Measurements from ENCODE around the gene MTMR3.

The MTMR3 gene

GRCh38 chr22:30021338-30021737 lies 138.4 kb downstream of the MTMR3 start:
- FAIRE-seq = no peak

GRCh38 chr22:30021881-30022619 lies 139.1 kb downstream of the MTMR3 start:
- DNase-seq (ENCODE audit: insufficient read length, low spot score) (no peak), FAIRE-seq (no peak)

More at GRCh38 chr22:30021338-30021737, 138.4 kb downstream of the MTMR3 start:
- DNase-seq (ENCODE audit: insufficient read length, low spot score) = no peak

- no peak for FAIRE-seq
These were observed 140.2 kb downstream of the MTMR3 start for GRCh38 chr22:30023099-30023660.

GRCh38 chr22:30024231-30024630 lies 141.3 kb downstream of the MTMR3 start:
- DNase-seq (ENCODE audit: insufficient read length, low spot score) (no peak), FAIRE-seq (no peak)

More at GRCh38 chr22:30023099-30023660, 140.2 kb downstream of the MTMR3 start:
- no peak for DNase-seq (ENCODE audit: insufficient read length, low spot score)

GRCh38 chr22:30025221-30025620 lies 142.2 kb downstream of the MTMR3 start:
- FAIRE-seq (no peak), DNase-seq (ENCODE audit: insufficient read length, low spot score) (no peak)

GRCh38 chr22:30026756-30027155 lies 143.8 kb downstream of the MTMR3 start:
- FAIRE-seq = no peak
- DNase-seq (ENCODE audit: insufficient read length, low spot score) = no peak

GRCh38 chr22:30027169-30027568 lies 144.2 kb downstream of the MTMR3 start:
- DNase-seq (ENCODE audit: insufficient read length, low spot score) (no peak), FAIRE-seq (no peak)

- no peak for DNase-seq (ENCODE audit: insufficient read length, low spot score)
These were observed 144.8 kb downstream of the MTMR3 start for GRCh38 chr22:30027791-30028190.

GRCh38 chr22:30028731-30029130 lies 145.8 kb downstream of the MTMR3 start:
- FAIRE-seq (no peak), DNase-seq (ENCODE audit: insufficient read length, low spot score) (no peak)

More at GRCh38 chr22:30027791-30028190, 144.8 kb downstream of the MTMR3 start:
- FAIRE-seq = no peak

GRCh38 chr22:30029512-30029911 lies 146.5 kb downstream of the MTMR3 start:
- no peak for DNase-seq (ENCODE audit: insufficient read length, low spot score)
- FAIRE-seq = no peak

GRCh38 chr22:30030329-30030728 lies 147.4 kb downstream of the MTMR3 start:
- FAIRE-seq (no peak), DNase-seq (ENCODE audit: insufficient read length, low spot score) (no peak)

GRCh38 chr22:30031328-30031727 lies 148.4 kb downstream of the MTMR3 start:
- no peak for FAIRE-seq
- no peak for DNase-seq (ENCODE audit: insufficient read length, low spot score)

GRCh38 chr22:30031764-30032455 lies 148.9 kb downstream of the MTMR3 start:
- DNase-seq (ENCODE audit: insufficient read length, low spot score) = no peak
- FAIRE-seq = no peak

GRCh38 chr22:30033137-30033536 lies 150.2 kb downstream of the MTMR3 start:
- DNase-seq (ENCODE audit: insufficient read length, low spot score) (no peak), FAIRE-seq (no peak)

GRCh38 chr22:30033901-30034300 lies 150.9 kb downstream of the MTMR3 start:
- DNase-seq (ENCODE audit: insufficient read length, low spot score) (no peak), FAIRE-seq (no peak)

- FAIRE-seq (no peak), DNase-seq (ENCODE audit: insufficient read length, low spot score) (no peak)
These were observed 153.7 kb downstream of the MTMR3 start for GRCh38 chr22:30036656-30037055.

- no peak for DNase-seq (ENCODE audit: insufficient read length, low spot score)
- no peak for FAIRE-seq
These were observed 155.2 kb downstream of the MTMR3 start for GRCh38 chr22:30038219-30038618.

GRCh38 chr22:30040499-30041260 lies 157.7 kb downstream of the MTMR3 start:
- DNase-seq (ENCODE audit: insufficient read length, low spot score) (no peak), FAIRE-seq (no peak)

GRCh38 chr22:30041475-30041874 lies 158.5 kb downstream of the MTMR3 start:
- DNase-seq (ENCODE audit: insufficient read length, low spot score) (no peak), FAIRE-seq (no peak)

GRCh38 chr22:30041881-30042280 lies 158.9 kb downstream of the MTMR3 start:
- no peak for FAIRE-seq
- no peak for DNase-seq (ENCODE audit: insufficient read length, low spot score)

- DNase-seq (ENCODE audit: insufficient read length, low spot score) = no peak
- FAIRE-seq = no peak
These were observed 160.2 kb downstream of the MTMR3 start for GRCh38 chr22:30043161-30043560.

Measured in HTR-8/SVneo (cell line).